Activated T-cell treated with anti-CD3 and anti-CD28 coated beads for 4 hours (primary cell): ENCODE measurements around the gene ARRB2.
A peak's percentile ranks its signal among the peaks of the same experiment; 100 is the strongest.
"Not testable (repeated sequence)": the region's sequence is repeated elsewhere in the genome, so short reads cannot be mapped to it uniquely, and the experiment has no call there.

ENCODE experiments used
- DNase-seq: peaks from one replicate; pipeline ENCODE4 v3.0.0-alpha.2; 2020

The ARRB2 gene

DNA sequence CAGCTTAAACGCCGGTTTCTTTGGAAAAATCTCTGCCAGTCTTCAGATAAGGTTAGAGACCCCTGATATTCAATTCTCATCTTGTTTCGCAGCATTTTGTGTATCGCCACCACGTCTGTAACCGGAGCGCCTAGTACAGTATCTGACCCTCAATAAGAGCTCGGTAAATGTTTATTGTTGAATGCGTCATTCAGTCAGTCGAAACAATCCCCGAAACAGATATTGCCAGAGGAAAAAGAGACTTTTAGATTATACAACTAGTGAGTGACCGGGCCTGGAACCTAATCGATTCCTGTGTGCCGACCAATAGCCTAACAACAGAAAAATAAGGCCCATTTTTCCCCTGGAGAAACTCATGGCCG, 7.1 kb upstream of the ARRB2 start:
- DNase-seq: no peak

DNA sequence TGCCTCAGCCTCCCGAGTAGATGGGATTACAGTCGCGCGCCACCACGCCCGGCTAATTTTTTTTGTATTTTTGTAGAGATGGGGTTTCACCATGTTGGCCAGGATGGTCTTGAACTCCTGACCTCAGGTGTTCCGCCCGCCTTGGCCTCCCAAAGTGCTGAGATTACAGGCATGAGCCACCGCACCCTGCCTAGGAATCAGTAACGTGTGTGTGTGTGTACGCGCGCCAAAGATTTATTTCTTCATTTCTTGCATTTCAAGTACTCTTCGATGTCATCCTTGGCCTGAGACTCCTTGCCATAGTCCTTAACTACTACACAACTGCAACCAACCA, 5.9 kb upstream of the ARRB2 start:
- not testable (repeated sequence) for DNase-seq

DNA sequence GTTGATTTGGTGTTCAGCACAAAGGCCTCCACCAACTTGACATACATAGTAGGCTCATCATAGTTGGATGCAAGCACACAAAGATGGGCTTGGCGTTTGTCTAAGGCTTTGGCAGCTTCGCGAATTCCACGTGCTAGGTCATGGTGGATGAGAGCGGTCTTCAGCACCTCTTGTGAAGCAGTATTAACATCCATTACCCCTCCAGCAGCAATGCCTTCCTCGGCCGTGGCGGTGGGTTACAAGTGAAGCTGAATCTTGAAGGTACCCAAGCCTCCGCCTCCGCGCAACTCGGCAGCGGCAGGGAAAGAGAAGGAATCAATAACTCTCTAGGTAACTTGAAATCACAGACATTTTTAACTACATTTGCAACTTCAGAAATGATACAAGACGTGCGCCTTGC, 5.4 kb upstream of the ARRB2 start:
- no peak for DNase-seq

DNA sequence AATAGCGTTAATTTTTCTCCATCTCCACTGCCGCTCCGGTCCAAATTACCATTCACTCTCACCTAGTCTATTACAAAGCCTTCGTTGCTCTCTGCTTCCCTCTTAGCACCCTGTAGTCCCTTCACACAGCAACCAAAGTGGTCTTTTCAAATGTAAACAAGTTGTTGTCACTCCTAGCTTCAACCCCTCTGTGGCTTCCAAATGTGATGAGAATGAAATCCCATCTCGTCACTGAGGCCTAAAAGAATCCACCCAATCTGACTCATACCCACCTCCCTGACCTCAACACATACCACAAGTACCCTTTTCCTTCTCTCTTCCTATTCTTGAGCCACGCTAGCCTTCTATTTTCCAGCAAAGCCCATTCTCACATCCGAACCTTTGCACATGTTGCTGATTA, 4.3 kb upstream of the ARRB2 start:
- no peak for DNase-seq

DNA sequence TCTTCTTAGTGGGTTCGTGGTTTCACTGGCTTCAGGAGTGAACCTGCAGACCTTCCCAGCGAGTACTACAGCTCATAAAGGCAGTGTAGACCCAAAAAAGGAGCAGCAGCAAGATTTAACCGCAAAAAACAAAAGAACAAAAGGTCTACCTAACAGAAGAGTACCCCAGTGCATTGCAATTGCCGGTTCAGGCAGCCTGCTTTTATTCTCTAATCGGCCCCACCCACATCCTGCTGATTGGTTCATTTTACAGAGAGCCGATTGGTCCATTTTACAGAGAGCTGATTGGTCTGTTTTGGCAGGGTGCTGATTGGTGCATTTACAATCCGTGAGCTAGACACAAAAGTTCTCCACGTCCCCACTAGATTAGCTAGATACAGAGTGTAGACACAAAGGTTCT, 2.0 kb upstream of the ARRB2 start:
- DNase-seq: peak; percentile 24

DNA sequence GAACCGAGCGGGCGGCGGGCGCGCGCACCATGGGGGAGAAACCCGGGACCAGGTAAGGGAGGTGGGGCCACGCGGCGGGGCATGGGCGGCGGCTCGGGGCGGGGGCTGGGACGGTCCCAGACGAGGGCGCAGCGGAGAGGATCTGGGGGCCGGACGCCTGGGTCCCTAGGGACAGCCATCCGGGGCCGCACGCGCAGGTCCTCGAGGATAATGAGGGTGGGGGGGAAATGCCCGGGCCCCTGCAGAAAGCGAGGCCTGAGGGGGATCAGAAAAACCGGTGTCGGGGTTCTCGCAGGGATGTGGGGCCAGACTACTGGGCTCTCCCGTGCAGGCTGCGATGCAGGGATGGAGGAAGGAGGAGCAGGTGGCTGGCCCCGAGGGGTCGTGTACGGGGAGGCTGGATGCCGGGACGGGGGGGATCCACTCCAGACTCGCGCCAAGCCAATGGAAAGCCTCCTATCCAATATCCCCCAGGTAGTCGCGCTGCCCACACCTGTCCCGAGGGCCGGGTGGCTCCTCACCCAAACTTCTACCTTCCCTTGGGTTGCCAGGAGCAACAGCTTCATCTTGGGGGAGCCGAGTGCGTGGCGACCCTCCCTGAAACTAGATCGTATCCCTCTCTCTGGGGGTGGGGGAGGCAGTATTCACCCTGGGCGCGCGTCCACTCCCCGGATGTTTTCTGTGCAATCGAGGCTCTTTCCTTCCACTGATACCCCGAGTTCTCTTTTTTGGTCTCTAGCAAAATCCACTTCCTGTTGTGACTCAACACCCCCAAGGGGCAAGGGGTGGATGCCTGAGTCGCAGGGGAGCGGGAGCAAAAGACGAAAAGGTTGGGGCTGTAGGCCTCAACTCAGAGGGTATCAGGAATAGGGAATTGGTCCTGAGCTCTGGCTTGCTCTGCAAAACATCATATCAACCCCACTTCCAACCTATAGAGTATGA, 532 bp downstream of the ARRB2 start:
- peak; percentile 33 for DNase-seq

DNA sequence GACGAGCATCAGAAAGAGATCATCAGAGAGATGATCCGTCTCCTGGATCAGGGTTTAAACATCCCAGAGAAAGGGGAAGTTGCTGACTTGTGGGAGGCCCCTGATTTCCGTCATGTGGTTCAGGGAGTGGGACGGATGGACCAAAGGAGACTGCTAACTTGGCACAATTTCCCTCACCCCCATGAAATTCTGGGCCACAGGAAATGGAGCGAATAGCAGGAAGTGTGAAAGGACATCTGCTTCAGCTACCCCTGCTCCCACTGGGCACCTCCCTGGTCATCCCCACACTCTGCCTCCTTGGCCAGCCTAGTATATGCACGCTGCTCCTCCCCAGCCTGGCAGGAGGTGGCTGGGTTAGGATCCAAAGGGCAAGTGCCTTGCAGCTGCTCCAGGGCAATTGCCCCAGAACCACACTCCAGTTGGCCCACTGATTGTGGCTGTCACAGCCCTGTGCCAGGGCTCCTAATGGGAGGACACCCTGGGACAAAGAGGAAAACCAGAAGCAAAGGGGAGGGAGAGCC, 1.3 kb downstream of the ARRB2 start:
- DNase-seq: no peak

DNA sequence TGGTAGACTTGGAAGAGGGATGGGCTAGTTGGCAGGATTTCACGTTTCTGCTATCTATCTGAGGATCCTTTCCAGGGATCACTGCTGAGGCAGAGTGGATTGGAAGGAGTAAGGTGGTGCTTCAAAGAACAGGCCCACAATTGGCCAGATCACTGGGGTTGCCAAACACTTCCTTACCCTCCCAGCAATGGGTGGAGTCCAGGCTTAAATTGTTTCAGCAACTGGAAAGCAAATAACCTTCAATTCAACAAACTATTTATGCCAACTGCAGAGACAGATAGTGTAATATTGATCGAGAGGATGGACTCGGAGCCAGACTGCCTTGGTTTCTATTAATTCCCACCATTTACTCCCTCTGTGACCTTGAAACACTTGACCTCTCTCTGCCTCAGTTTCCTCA, 2.1 kb downstream of the ARRB2 start:
- no peak for DNase-seq

DNA sequence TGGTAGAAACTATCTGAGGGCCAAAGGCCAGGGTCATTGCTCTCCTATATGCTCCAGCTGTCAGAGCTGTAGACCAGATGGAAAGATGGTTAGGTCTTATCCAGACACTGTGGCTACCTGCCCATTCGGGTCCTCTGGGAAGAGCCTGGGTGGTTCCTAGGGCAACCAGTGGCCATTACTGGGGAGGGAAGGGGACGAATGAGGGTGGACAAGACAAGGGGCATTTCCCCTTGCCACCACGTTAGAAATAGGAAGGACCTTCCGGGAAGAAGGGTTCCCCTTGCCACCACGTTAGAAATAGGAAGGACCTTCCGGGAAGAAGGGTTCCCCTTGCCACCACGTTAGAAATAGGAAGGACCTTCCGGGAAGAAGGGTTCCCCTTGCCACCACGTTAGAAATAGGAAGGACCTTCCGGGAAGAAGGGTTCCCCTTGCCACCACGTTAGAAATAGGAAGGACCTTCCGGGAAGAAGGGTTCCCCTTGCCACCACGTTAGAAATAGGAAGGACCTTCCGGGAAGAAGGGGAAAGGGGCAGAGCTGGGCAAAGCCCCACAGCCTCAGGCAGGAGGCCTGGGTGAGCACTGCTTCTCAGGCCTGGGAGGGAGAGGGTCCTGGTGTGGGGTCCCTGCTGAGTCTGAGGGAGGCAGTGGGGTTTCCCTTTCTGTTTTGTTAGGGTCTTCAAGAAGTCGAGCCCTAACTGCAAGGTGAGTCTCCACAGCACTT, 4.1 kb downstream of the ARRB2 start:
- DNase-seq: not testable (repeated sequence)

DNA sequence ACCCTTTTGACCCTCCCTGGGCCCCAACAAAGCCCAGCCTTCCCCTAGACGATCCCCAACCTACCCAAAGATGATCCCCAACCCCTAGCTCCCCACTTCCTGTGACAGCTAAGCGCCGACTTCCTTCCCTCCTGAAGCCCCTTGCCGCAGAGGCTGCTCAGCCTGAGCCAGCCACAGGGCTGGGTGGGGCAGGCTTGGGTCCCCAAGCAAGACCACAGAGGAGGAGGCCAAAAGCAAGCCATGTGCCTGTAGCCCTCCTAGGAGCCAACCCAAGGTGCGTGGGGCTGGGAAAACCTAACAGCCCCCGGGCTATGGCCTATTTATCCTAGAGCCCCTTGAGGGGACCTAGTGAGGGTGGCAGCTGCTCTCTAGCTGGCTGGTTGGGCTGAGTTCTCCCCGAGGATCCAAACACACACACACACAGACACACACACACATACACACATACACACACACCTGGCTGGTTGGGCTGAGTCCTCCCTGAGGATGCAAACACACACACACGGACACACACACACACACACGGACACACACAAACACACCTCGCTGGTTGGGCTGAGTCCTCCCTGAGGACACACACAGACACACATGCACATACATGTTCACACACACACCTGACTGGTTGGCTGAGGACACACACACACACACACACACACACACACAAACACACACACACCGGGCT, 4.8 kb downstream of the ARRB2 start:
- peak; percentile 24 for DNase-seq

DNA sequence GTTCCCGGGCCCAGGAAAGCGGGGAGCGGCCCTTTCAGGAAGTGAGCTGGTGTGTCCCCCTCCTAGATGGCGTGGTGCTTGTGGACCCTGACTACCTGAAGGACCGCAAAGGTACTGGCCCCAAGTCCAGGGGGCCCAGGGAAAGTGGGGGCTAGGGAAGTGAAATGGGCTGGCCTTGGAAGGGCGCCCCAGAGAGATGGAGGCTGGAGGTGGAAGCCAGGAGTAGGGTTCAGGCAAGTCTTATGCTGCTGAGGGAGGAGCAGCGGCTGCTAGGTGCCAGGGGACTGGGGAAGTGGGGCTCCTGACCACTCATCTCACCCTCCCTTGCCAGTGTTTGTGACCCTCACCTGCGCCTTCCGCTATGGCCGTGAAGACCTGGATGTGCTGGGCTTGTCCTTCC, 5.6 kb downstream of the ARRB2 start:
- no peak for DNase-seq

DNA sequence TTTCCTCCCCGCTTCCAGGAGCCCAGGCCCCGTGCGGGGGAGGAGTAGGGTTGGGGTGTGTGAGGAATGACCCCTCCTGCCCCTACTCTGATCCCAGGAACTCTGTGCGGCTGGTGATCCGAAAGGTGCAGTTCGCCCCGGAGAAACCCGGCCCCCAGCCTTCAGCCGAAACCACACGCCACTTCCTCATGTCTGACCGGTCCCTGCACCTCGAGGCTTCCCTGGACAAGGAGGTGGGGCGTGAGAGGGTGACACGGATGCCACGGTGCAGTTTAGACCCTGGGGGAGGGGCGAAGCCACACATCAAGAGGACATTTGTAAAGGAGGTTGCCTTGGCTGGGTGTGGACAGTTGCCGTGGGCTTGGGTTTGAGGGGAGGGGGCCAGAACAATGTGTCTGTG, 7.4 kb downstream of the ARRB2 start:
- DNase-seq: no peak

DNA sequence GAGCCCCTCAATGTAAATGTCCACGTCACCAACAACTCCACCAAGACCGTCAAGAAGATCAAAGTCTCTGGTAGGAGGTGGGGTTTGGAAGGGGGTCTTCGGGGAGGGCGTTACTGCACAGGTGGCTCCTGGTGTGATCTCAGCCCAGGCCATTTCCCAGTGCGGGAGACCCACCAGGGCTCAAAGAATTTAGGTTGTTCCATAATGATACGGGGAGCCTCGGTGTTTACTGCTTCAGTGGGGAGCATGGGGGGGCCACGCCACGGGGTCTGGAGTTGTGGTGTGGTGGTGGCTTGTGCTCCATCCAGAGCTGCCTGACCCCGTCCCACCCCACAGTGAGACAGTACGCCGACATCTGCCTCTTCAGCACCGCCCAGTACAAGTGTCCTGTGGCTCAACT, 7.8 kb downstream of the ARRB2 start:
- no peak for DNase-seq

DNA sequence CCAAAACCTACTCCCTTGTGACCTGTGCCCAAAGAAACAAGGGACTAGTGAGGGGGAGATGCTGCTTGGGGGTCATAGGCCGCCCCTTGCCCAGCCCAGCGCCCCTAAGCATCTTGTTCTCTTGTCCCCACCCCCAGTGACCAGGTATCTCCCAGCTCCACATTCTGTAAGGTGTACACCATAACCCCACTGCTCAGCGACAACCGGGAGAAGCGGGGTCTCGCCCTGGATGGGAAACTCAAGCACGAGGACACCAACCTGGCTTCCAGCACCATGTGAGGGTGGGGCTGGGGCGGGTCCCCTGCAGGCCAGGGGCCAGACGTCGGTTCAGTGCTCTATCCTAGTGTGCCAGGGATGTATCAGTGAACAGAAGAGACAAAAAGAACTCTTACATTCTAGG, 8.7 kb downstream of the ARRB2 start:
- DNase-seq: no peak

DNA sequence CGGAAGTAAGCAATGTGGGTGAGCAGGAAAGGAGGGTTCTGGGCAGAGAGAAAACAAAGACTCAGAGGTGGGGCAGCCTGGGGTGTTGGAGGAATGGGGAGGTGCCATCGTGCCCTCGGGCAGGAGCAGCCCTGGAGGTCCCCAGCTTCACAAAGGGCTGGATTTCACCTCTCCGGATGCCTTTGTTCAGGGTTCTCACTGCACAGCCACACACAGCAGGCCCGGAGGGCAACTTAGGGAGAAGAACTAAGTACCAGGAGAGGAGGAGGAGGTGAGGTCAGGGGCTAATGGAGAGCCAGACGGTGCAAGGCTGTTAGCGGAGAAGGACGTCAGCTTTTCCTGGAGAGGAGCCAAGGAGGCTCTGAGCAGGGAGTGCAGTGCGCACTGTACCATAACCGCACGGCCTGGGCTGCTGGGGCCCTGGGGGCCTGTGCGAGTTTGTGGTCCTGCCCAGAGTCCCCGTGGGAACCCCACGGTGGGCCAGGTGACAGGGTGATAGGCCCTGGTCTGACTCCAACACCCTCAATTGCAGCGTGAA, 9.3 kb downstream of the ARRB2 start:
- DNase-seq: no peak

DNA sequence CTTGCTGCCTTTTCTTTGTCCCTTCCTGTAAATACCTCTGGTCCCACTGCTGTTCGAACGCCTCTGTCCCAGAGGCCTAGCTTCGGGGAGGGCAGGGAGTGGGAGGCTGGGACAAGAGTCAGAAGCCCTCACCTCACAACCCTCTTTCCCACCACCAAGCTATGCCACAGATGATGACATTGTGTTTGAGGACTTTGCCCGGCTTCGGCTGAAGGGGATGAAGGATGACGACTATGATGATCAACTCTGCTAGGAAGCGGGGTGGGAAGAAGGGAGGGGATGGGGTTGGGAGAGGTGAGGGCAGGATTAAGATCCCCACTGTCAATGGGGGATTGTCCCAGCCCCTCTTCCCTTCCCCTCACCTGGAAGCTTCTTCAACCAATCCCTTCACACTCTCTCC, 10.4 kb downstream of the ARRB2 start:
- DNase-seq: no peak

DNA sequence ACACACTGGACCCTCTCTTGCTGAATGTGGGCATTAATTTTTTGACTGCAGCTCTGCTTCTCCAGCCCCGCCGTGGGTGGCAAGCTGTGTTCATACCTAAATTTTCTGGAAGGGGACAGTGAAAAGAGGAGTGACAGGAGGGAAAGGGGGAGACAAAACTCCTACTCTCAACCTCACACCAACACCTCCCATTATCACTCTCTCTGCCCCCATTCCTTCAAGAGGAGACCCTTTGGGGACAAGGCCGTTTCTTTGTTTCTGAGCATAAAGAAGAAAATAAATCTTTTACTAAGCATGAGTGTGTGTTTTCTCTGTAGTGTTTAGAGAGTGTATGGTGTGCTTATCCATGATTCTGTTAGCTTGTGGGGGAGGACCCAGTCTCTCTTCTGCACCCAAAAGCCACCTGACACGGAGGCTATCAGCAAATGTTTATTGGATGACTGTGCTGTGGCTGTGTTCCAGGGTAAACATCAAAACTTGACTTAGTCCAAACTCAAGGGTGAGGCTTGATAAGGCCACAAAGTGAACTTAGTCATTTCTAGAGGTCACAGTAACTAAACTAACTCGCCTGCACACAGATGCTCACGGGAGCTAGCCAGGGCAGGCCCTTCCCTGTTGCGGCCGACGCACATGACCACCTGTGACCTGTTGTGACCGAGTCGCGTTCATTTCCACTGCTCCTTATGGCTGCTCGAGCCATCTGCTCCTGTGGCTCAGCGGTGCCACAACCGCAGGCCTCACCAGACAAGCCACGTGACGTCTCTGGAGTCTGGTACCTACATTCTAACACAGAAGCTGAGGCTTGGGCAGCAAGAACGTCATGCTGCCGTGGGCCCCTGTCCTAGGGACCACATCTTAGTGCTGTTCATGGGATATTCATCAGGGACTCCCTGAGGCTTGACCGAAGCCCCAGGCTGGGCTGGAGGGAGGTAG, 11.0 kb downstream of the ARRB2 start:
- DNase-seq: no peak

DNA sequence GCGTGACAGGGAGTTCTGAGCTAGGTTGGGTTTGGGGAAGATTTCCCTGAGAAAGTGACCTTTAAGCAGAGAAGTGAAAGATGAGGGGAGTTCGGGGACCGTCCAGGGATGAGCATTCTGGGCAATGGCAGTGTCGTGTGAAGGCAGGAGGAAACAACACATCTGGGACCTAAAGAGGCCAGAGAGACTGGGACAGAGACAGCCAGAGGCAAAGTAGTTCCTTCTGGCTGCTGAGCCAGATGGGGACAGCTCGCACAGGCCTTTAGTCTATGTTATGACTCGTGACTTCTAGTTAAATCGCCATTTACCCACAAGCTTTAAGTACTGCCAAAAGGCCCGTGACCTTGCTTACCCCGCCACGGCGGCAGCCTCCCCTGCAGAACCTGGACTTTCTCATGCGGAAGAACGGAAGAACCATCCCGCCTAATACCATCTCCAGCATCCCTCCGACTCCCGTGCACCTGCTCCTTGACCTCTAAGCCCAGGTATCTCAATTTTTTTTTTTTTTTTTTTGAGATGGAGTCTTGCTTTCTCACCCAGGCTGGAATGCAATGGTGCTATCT, 12.3 kb downstream of the ARRB2 start:
- DNase-seq: no peak

DNA sequence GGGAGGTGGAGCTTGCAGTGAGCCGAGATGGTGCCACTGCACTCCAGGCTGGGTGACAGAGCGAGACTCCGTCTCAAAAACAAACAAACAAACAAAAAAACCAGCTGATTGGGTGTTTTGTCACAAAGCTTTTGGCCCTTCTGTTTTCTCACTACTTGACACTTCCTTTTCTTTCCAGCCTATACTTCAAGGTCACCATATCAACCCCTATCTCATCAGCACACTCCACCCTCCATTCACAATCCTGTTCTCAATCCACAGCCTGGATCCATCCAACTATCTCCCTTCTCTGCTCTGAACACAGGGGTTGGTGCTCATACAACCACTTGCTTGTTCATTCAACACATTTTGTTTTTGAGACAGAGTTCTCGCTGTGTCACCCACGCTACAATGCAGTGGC, 14.2 kb downstream of the ARRB2 start:
- DNase-seq: no peak

DNA sequence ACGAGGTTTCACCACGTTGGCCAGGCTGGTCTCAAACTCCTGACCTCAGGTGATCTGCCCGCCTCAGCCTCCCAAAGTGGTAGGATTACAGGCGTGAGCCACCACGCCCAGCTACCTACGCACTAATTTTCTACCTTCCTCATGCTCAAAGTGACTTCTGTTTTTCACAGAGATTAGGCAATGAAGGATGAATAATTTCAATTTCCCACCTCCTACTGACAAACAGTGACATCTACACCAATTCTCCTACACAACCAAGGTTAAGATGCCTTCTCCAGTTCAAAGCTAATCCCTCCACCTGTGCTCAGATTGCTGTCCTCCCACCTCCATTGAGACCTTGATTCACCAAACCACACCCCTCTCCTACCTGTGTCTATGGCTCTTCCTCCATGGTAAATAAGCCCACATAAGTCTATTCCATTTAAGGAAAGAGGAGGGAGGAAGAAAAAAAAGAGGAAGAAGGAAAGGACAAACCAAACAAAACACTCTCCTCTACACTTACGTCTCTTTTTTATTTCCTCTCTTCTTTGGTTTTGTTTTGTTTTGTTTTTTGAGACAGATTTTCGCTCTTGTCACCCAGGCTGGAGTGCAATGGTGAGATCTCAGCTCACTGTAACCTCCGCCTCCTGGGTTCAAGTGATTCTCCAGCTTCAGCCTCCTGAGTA, 15.3 kb downstream of the ARRB2 start:
- no peak for DNase-seq

DNA sequence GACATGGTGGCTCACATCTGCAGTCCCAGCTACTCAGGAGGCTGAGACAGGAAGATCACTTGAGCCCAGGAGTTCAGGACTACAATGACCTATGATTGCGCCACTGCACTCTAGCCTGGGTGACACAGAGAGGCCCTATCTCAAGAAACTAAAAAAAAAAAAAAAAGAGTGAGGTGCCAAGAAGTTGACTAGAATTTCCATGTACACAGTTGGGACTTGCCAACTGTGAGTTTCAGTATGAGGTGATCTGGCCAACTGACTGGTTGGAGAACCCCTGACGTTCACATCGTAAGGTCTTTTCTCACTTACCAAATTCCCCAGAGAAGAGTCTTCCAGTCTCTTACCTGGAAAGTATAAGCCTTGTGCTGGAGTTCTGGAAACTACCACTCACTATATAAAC, 17.7 kb downstream of the ARRB2 start:
- DNase-seq: no peak
